GM20000 (cell line): Measurements from ENCODE around the gene PDE7B.

Experiments used
- DNase-seq: peaks from one replicate; pipeline ENCODE4 v3.0.0; 2012; ENCODE audit warnings: low spot score
- TF ChIP-seq, protein P1 (sequence below): IDR thresholded peaks from 2 replicates; pipeline ENCODE4 v1.5.1; 2012; ENCODE audit warnings: mild to moderate bottlenecking, control low read depth; ENCODE audit errors: extremely low read depth, missing control alignments

Gene PDE7B

DNA sequence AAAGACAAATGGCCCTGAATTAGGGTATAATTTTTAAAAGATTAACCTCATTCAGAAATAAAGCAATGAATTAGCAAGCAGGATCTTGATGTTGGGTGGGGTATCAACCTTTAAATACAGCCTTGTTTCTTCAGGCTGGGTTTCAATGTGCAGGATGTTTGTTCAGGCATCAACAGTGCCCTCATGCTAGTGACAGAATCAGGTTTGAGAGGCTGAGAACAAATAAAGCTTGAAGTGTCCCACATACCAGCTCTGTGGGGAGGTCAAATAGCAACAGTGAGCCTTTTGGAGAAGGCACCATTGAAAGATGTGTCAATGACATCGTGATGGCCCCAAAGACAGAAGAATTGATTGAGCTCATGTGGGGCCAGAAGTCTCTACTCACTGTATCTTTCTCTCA, 330.4 kb downstream of the PDE7B start:
- no peak for DNase-seq
- TF ChIP-seq, protein P1, sequence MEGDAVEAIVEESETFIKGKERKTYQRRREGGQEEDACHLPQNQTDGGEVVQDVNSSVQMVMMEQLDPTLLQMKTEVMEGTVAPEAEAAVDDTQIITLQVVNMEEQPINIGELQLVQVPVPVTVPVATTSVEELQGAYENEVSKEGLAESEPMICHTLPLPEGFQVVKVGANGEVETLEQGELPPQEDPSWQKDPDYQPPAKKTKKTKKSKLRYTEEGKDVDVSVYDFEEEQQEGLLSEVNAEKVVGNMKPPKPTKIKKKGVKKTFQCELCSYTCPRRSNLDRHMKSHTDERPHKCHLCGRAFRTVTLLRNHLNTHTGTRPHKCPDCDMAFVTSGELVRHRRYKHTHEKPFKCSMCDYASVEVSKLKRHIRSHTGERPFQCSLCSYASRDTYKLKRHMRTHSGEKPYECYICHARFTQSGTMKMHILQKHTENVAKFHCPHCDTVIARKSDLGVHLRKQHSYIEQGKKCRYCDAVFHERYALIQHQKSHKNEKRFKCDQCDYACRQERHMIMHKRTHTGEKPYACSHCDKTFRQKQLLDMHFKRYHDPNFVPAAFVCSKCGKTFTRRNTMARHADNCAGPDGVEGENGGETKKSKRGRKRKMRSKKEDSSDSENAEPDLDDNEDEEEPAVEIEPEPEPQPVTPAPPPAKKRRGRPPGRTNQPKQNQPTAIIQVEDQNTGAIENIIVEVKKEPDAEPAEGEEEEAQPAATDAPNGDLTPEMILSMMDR = no peak

DNA sequence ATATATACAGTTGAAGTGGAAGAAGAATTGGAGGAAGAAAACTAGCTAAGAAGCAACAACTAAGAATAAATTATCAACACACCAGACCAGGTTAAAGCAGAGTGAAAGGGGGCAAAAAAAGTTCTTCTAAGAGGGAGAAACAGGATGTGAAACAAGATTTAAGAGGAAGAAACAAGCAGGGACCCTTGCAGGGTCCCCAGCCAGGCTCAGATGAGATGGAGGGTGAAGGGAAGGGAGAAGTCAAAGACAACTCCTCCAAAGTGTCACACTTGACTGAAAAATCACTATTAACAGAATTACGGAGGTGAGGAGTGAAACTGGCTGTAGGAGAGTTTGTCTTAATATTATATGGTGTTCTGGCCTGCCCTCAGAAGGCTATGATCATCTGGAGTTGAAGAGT, 333.2 kb downstream of the PDE7B start:
- TF ChIP-seq, protein P1 = no peak
- DNase-seq = no peak

DNA sequence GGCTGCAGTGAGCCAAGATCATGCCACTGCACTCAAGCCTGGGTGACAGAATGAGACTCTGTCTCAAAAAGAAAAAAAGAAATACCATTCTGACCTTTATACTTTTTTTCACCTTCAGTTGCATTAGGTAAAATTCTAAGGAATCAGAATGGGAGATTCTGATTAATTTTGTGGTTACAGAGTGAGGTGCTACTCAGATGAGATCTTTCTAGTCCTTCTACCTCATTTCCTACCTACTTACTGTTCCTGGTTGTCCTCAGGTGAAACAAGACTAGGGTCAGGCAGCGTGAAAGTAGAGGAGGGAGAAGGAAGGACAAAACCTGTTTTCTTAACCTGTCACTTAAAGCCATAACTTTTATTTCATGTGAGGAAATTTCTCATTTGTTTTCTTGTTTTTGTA, 334.9 kb downstream of the PDE7B start:
- no peak for DNase-seq
- TF ChIP-seq, protein P1 = no peak

DNA sequence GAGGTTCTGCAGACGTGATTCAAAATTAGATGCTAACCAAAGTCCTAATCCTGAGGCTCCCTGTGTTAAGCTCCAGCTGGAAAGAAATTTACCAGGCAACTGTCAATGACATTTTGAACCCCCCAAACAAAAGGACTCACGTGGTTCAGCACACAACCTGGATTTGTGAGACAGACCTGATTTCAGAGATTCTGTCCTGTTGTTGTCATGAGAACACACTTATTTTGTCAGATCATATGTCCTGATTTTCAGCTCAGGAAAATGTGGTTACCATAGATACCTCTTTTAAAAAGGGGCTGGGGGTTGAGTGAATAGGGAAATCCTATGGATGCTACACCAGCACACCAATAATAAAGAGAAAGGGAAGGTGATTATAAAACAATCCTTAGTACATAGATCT, 337.0 kb downstream of the PDE7B start:
- no peak for DNase-seq
- TF ChIP-seq, protein P1 = no peak

DNA sequence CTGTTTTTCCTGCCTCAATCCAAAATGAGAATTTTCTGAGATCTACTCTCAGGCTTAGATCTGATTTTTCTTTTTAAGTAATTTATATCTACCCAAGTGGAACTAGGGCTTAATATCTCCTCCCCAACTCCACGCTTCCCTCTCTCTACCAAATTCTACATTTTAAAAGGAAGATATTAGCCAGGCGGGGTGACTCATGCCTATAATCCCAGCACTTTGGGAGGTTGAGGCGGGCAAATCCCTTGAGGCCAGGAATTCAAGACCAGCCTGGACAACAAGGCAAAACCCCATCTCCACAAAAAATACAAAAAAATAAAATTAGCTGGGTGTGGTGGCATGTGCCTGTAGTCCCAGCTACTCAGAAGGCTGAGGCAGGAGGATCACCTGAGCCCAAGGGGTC, 337.6 kb downstream of the PDE7B start:
- DNase-seq = no peak
- TF ChIP-seq, protein P1 = no peak

DNA sequence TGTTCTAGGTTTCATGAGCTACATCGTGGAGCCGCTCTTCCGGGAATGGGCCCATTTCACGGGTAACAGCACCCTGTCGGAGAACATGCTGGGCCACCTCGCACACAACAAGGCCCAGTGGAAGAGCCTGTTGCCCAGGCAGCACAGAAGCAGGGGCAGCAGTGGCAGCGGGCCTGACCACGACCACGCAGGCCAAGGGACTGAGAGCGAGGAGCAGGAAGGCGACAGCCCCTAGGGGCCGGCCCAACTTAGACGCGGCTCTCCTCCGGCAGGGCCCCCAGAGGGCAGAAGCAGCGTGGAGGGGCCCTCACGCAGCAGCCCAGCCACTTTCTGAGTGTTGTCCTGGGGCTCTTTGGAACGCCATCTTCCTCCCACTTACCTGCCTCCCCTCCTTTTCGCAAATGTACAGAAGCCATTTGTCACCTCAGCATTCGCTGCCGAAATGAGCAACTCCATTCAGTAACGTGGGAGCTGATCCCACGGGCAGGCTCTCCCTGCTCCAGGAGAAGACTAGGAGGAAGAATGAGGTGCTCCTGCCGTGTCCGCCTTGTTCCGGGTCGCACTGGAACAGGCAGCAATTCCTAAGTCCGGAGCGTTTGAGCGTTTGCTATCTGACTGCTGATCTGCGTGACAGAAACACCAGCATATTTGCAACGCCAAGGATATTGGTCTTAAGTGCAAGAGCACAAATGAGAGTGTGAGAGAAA, 340.3 kb downstream of the PDE7B start:
- TF ChIP-seq, protein P1 = no peak
- DNase-seq = no peak

DNA sequence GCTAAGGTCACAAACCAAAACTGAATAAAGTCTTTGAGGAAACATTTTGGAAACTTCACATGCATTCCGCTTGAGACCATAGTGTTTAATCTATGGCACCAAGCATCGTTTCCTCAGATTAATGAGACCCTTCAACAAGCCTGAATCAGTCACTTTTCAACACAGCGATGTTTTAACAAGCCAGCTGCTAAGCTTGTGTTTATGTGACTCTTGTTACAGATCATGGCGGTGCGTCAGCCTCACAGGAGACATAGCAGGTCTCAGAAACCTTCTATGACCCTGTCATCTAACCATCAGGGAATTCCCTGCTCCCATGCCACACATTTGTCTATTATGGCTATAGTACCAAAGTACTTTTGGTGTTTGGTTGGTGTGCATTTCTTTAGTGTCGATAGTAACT, 341.4 kb downstream of the PDE7B start:
- no peak for DNase-seq
- TF ChIP-seq, protein P1 = no peak
